ENCODE measurements around the gene FBXL19.

FBXL19 gene

GRCh38 chr16:30942426-30942806 lies 19.0 kb downstream of the FBXL19 start:
- DNase-seq (ENCODE audit: low read depth in 3 of 3, low spot score in 1 of 3) = no peak

- no peak for DNase-seq (ENCODE audit: low read depth in 3 of 3, low spot score in 1 of 3)
Measured at GRCh38 chr16:30944352-30944751, 21.0 kb downstream of the FBXL19 start.

- DNase-seq (ENCODE audit: low read depth in 3 of 3, low spot score in 1 of 3) = no peak
Measured at GRCh38 chr16:30946671-30947540, 23.5 kb downstream of the FBXL19 start.

GRCh38 chr16:30947541-30947858 lies 24.1 kb downstream of the FBXL19 start:
- DNase-seq (ENCODE audit: low read depth in 3 of 3, low spot score in 1 of 3) = no peak

GRCh38 chr16:30947859-30948666 lies 24.7 kb downstream of the FBXL19 start:
- DNase-seq (ENCODE audit: low read depth in 3 of 3, low spot score in 1 of 3) = no peak

GRCh38 chr16:30948667-30949649 lies 25.6 kb downstream of the FBXL19 start, which contains the start of gene ORAI3:
TSS of gene ORAI3 (plus strand) at chr16:30949068. CDS start at chr16:30949290, 222 bp downstream.
- no peak for DNase-seq (ENCODE audit: low read depth in 3 of 3, low spot score in 1 of 3)

GRCh38 chr16:30949650-30950515 lies 26.5 kb downstream of the FBXL19 start:
- DNase-seq (ENCODE audit: low read depth in 3 of 3, low spot score in 1 of 3) = no peak

- no peak for DNase-seq (ENCODE audit: low read depth in 3 of 3, low spot score in 1 of 3)
Measured at GRCh38 chr16:30950516-30951065, 27.2 kb downstream of the FBXL19 start.

GRCh38 chr16:30951193-30951592 lies 27.8 kb downstream of the FBXL19 start:
- no peak for DNase-seq (ENCODE audit: low read depth in 3 of 3, low spot score in 1 of 3)

- no peak for DNase-seq (ENCODE audit: low read depth in 3 of 3, low spot score in 1 of 3)
Measured at GRCh38 chr16:30951750-30952149, 28.4 kb downstream of the FBXL19 start.

- DNase-seq (ENCODE audit: low read depth in 3 of 3, low spot score in 1 of 3) = no peak
Measured at GRCh38 chr16:30953111-30953510, 29.7 kb downstream of the FBXL19 start.

- DNase-seq (ENCODE audit: low read depth in 3 of 3, low spot score in 1 of 3) = peak in 1 of 3 donors; percentile 38
Measured at GRCh38 chr16:30953511-30954124, 30.2 kb downstream of the FBXL19 start.

GRCh38 chr16:30954993-30955392 lies 31.6 kb downstream of the FBXL19 start:
- no peak for DNase-seq (ENCODE audit: low read depth in 3 of 3, low spot score in 1 of 3)

GRCh38 chr16:30956601-30957455 lies 33.5 kb downstream of the FBXL19 start:
- DNase-seq (ENCODE audit: low read depth in 3 of 3, low spot score in 1 of 3) = peak; percentile 68 to 88 (median 77)

- peak; percentile 89 to 95 (median 94) for DNase-seq (ENCODE audit: low read depth in 3 of 3, low spot score in 1 of 3)
Measured at GRCh38 chr16:30957456-30958174, 34.2 kb downstream of the FBXL19 start, which contains the start of gene SETD1A. TSS of gene SETD1A (plus strand) at chr16:30957754. CDS start at chr16:30958732, 978 bp downstream.

GRCh38 chr16:30958175-30959079 lies 35.1 kb downstream of the FBXL19 start:
- DNase-seq (ENCODE audit: low read depth in 3 of 3, low spot score in 1 of 3) = no peak

GRCh38 chr16:30961384-30961783 lies 38.0 kb downstream of the FBXL19 start:
- DNase-seq (ENCODE audit: low read depth in 3 of 3, low spot score in 1 of 3) = no peak
